GM18505 (cell line): ENCODE data around the gene FAM9B.
"Not testable (repeated sequence)": the region's sequence is repeated elsewhere in the genome, so short reads cannot be mapped to it uniquely, and the experiment has no call there.

Experiments used
- ATAC-seq: cut with Tn5 transposase; IDR thresholded peaks from one replicate; pipeline ENCODE4 v1.9.1; 2021; ENCODE audit not compliant: unreplicated experiment
- POLR2A ChIP-seq: IDR thresholded peaks from 4 replicates; pipeline ENCODE4 v1.6.1; 2011; ENCODE audit warnings: borderline replicate concordance; ENCODE audit not compliant: insufficient read depth, insufficient read length; ENCODE audit errors: extremely low read depth

Gene FAM9B

DNA sequence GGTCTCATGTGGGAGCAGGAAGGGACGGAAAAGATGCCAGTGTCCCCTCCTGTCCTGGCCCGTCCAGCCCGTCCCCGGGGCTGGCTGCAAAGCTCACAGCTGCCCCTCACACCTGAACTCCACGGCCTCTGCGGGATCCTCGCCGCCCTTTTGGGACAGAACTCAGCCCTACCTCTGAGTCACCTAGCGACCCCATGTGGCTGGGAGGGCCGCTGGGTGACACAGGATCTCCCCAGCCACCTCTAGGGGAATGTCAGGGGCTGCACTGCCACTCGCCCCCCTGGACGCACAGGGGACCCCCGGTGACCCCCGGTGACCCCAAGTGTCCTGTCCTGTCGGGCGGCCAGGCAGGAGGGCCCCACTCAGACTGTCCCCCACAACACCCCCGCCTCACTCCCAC is 748 bp downstream of the FAM9B start:
- no peak for TF ChIP-seq POLR2A
- no peak for ATAC-seq

DNA sequence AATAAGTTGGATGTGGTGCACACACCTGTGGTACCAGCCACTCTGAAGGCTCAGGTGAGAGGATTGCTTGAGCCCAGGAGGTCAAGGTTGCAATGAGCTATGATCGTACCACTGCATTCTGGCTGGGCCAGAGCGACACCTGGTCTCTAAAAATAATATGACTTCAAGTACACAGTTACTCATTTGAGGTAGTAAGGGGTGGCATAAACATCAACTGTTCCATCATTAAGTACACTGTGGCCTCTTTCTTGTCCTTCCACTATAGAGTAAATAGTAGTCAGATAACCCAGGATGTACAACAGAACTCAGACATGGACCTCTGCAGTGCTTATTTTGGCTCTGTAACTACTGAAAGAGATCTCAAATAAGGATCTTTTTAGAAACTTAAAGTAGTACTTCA is 10.6 kb downstream of the FAM9B start:
- no peak for ATAC-seq
- no peak for TF ChIP-seq POLR2A

DNA sequence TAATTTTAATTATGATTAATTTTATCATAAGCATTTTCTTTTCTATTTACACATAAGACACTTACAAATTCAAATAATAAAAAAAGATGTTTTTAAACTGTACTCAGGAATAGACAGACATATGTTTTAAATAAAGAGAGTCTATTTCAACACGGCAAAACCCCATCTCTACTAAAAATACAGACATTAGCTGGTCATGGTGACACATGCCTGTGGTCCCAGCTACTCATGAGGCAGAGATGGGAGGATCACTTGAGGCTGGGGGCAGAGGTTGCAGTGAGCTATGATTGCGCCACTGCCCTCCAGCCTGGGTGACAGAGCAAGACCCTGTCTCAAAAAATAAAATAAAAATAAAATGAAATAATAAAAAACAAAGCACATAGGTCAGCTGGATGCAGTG is 14.8 kb downstream of the FAM9B start:
- no peak for TF ChIP-seq POLR2A
- no peak for ATAC-seq

DNA sequence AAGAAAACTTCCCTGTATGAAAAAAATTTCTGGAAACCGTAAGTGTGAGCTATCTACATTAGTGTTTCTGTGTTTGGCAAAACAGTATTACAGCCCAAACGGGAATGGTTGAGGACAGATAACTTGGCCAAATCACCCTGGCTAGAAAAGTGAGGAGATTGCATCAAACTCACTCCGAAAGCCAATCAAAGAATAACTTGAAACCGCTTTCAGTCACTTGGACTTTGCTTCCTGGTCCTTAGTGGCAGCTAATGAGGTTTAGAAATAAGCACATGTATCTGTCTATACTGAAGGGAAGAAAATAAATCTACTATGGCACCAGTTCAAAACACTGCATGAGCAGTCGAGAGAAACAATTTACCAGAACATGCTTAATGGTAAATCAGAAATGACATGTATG is 15.6 kb downstream of the FAM9B start:
- ATAC-seq = not testable (repeated sequence)

DNA sequence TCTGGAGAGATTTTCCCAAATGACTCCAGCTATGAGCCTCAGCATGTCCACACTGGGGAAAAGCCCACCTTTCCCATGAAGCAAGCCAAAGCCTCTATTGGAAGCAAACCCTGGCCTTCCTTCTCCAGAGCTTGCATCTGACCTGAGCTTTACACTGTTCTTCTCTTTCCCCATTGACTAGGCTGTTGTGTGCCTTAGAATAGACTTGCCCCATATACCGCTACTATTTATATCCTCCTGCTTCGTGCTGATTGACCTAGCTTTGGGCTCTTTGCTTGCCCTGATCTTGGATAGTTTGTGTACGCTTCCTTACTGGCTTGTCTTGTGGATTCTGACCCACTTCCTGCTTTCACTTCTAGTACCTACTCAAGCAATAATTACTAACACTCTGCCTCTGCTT is 30.9 kb downstream of the FAM9B start:
- no peak for ATAC-seq
- TF ChIP-seq POLR2A = no peak

DNA sequence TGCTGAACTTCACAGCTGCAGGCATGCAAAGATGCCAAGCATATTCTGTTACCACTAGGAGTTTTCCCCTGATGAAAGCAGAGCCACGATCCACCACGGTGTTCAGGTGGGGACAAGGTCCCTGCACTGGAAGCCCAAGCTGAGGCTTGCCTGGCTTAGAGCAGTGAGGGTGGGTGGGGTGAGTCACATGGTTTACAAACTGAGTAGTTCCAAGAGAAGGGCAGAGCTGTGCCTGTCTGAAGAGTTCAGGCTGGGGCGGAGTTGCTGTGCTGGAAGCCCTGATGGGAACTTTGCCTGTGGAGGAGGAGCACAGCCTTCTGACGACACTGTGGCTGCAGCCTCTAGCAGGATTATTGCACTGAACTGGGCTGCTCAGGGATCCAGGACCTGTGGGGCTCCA is 45.5 kb downstream of the FAM9B start:
- no peak for ATAC-seq
- no peak for TF ChIP-seq POLR2A

DNA sequence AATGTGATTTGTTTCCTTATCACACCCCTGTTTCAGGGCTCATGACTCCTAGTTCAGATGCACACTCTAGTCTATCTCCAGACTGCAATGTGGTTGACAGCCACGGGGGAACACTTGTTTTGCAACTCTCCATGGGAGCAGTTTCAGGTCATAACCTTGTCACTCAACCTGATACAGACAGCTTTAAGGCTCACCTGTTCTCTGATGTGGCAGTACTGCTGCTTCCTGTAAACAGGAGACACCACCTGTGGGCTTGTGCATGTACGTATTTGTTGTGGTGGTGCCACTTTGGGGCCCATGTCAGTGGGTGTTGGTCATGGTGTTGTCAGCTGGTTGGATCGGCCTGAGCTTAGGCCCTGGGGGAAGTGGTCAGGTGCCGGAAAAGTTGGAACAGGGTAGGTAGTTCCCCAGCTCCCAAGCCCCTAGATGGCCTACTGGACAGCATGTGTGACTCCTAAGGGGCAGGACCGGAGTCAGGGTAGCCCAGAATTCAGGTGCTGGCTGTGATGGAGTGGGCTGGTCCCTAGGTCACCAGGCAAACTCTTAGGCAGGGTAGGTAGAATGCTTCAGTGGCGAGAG is 46.2 kb downstream of the FAM9B start:
- ATAC-seq = no peak
- no peak for TF ChIP-seq POLR2A

DNA sequence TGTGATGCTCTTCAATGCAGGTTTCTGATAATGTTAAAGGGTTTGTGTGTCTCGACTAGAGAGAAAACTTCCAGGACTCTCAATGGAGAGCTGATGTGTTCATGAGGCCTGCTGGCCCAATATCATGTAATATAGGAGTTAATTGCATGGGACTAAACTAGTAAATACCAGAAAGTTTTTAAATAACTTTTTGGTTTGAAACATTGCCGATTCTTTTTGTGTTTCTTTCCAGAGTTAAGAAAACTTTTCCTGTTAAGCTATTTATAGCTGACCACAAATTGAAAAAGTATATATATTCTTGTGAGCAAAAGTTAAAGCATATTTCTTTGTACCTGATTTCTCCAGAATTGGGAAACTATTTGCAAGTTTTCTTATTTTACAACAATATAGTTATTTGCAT is 49.7 kb downstream of the FAM9B start:
- ATAC-seq = no peak
- no peak for TF ChIP-seq POLR2A

DNA sequence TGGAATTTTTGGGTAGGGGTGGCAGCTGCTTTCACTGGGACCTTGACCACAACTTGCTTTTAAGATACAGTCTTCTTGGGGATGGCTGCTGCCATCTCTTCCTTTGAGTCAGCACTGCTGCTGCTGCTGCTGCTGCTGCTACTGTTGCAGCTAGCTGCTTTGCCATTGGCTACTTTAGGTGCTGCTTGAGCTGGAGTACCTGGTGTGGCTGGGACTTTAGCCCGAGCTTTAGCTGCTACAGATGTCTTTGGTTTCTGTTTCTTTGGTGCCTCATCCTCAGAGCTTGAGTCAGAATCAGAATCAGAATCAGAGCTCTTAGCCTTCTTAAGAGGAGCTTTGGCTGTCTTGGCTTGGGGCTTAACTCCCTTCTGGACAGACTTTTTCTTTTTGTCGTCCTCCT is 52.2 kb downstream of the FAM9B start:
- no peak for ATAC-seq

DNA sequence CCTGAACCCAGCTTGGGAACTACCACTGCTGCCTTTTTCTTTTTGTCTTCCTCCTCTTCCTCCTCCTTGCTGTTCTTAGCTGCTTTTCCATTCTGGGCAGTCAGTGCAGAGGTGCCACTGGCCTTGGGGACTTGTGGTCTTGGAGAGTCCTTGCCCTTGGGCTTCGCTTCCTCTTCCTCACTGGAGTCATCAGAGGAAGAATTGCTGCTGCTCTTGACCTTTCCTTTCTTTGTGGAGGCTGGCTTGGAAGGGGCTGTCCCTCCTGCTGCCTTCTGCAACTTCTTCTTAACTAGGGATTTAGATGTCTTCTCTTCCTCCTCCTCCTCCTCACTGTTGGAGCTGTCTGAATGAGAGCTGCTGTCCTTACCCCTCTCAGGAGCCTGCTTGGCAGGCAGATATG is 53.2 kb downstream of the FAM9B start:
- ATAC-seq = no peak
- no peak for TF ChIP-seq POLR2A

More for the DNA sequence above, 52.2 kb downstream of the FAM9B start:
- TF ChIP-seq POLR2A = no peak
